ENCODE results near the gene NUDT19. TPM values are rescaled to one million over a fixed set of nuclear protein-coding genes. Genes with fewer than 3 reads are reported as not detected.

Gene NUDT19
- total RNA-seq, 4 donors from 2014 or later: 14.2 to 25.1 (median 18.6) TPM

- Histone ChIP-seq H3K4me3 (no peak overlapping the region), H3K36me3 (no peaks in the 10 kb centered on the region), H3K4me1 (peaks cover 9% of the 10 kb centered on the region), H3K27ac (no peak overlapping the region), H3K9me3 (no peaks in the 10 kb centered on the region), H3K27me3 (peaks cover 16% of the 10 kb centered on the region)
- TF ChIP-seq POLR2A (IDR thresholded peaks at IDR 0.05) (no peak), POLR2AphosphoS5 (IDR thresholded peaks at IDR 0.05) (no peak), EP300 (IDR thresholded peaks at IDR 0.05) (no peak), CTCF (IDR thresholded peaks at IDR 0.05) (no peak)
- DNase-seq (ENCODE audit: low spot score in 2 of 2): no peak
- WGBS: 85% methylated on average over 2 of the region's 2 CpGs
Measured at GRCh38 chr19:32680986-32681385, 10.6 kb upstream of the NUDT19 start.

GRCh38 chr19:32682317-32682716, 9.3 kb upstream of the NUDT19 start:
- TF ChIP-seq CTCF (IDR thresholded peaks at IDR 0.05): no peak
- TF ChIP-seq EP300 (IDR thresholded peaks at IDR 0.05): no peak
- TF ChIP-seq POLR2AphosphoS5 (IDR thresholded peaks at IDR 0.05): no peak
- TF ChIP-seq POLR2A (IDR thresholded peaks at IDR 0.05): no peak
- no peaks in the 10 kb centered on the region for H3K4me1 ChIP-seq
- H3K4me3 ChIP-seq: no peak overlapping the region
- WGBS: 34% methylated on average over 4 of the region's 4 CpGs
- no peak overlapping the region for H3K27ac ChIP-seq
- peaks cover 3% of the 10 kb centered on the region for H3K27me3 ChIP-seq
- H3K9me3 ChIP-seq: no peaks in the 10 kb centered on the region
- no peaks in the 10 kb centered on the region for H3K36me3 ChIP-seq
- DNase-seq (ENCODE audit: low spot score in 2 of 2): no peak

- Histone ChIP-seq H3K27ac (no peak overlapping the region), H3K36me3 (no peaks in the 10 kb centered on the region), H3K4me1 (peaks cover 15% of the 10 kb centered on the region), H3K4me3 (no peak overlapping the region), H3K9me3 (no peaks in the 10 kb centered on the region), H3K27me3 (no peaks in the 10 kb centered on the region)
- 98% methylated on average over 6 of the region's 6 CpGs for WGBS
- no peak for DNase-seq (ENCODE audit: low spot score in 2 of 2)
- no peak for TF ChIP-seq POLR2AphosphoS5 (IDR thresholded peaks at IDR 0.05)
- TF ChIP-seq POLR2A (IDR thresholded peaks at IDR 0.05): no peak
- TF ChIP-seq CTCF (IDR thresholded peaks at IDR 0.05): no peak
- no peak for TF ChIP-seq EP300 (IDR thresholded peaks at IDR 0.05)
Measured at GRCh38 chr19:32686847-32687475, 4.7 kb upstream of the NUDT19 start.

- no peaks in the 10 kb centered on the region for H3K9me3 ChIP-seq
- TF ChIP-seq EP300 (IDR thresholded peaks at IDR 0.05): no peak
- no peak for TF ChIP-seq POLR2A (IDR thresholded peaks at IDR 0.05)
- TF ChIP-seq POLR2AphosphoS5 (IDR thresholded peaks at IDR 0.05): no peak
- TF ChIP-seq CTCF (IDR thresholded peaks at IDR 0.05): no peak
- H3K4me3 ChIP-seq: no peak overlapping the region
- 88% methylated on average over 4 of the region's 4 CpGs for WGBS
- H3K36me3 ChIP-seq: no peaks in the 10 kb centered on the region
- H3K27ac ChIP-seq: no peak overlapping the region
- no peak for DNase-seq (ENCODE audit: low spot score in 2 of 2)
- peaks cover 18% of the 10 kb centered on the region for H3K4me1 ChIP-seq
- H3K27me3 ChIP-seq: no peaks in the 10 kb centered on the region
Measured at GRCh38 chr19:32687681-32688080, 3.9 kb upstream of the NUDT19 start.

DNA sequence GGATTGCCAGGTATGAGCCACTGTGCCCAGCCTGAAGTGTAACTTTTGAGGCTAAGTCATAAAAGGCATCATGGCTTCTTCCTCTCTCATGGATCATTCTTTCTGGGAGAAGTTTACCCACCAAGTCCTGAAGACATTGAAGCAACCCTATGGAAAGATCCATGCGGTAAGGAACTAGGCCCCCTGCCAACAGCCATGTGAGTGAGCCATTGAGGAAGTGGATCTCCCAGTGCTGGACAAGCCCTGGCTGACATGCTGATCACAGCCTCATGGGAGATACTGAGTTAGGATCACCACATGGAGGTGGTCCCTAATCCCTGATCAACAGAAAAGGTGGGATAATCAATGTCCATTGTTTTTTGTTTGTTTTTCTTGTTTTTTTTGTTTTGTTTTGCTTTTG, 3.3 kb upstream of the NUDT19 start:
- peak in 1 of 2 donors; percentile 70 for DNase-seq (ENCODE audit: low spot score in 2 of 2)
- Histone ChIP-seq H3K27ac (no peak overlapping the region), H3K36me3 (no peaks in the 10 kb centered on the region), H3K4me1 (peaks cover 24% of the 10 kb centered on the region), H3K4me3 (no peak overlapping the region), H3K27me3 (no peaks in the 10 kb centered on the region), H3K9me3 (no peaks in the 10 kb centered on the region)
- 60% methylated on average over 1 of the region's 1 CpG for WGBS
- TF ChIP-seq CTCF (IDR thresholded peaks at IDR 0.05) (no peak), POLR2AphosphoS5 (IDR thresholded peaks at IDR 0.05) (no peak), EP300 (IDR thresholded peaks at IDR 0.05) (no peak), POLR2A (IDR thresholded peaks at IDR 0.05) (no peak)

Data from suprapubic skin (tissue), 4 donors.